ENCODE measurements around the gene ZSWIM8. TPM values are rescaled to one million over a fixed set of nuclear protein-coding genes. Genes with fewer than 3 reads are reported as not detected.
"Not testable (repeated sequence)": the region's sequence is repeated elsewhere in the genome, so short reads cannot be mapped to it uniquely, and the experiment has no call there.

ZSWIM8 gene, protein sequence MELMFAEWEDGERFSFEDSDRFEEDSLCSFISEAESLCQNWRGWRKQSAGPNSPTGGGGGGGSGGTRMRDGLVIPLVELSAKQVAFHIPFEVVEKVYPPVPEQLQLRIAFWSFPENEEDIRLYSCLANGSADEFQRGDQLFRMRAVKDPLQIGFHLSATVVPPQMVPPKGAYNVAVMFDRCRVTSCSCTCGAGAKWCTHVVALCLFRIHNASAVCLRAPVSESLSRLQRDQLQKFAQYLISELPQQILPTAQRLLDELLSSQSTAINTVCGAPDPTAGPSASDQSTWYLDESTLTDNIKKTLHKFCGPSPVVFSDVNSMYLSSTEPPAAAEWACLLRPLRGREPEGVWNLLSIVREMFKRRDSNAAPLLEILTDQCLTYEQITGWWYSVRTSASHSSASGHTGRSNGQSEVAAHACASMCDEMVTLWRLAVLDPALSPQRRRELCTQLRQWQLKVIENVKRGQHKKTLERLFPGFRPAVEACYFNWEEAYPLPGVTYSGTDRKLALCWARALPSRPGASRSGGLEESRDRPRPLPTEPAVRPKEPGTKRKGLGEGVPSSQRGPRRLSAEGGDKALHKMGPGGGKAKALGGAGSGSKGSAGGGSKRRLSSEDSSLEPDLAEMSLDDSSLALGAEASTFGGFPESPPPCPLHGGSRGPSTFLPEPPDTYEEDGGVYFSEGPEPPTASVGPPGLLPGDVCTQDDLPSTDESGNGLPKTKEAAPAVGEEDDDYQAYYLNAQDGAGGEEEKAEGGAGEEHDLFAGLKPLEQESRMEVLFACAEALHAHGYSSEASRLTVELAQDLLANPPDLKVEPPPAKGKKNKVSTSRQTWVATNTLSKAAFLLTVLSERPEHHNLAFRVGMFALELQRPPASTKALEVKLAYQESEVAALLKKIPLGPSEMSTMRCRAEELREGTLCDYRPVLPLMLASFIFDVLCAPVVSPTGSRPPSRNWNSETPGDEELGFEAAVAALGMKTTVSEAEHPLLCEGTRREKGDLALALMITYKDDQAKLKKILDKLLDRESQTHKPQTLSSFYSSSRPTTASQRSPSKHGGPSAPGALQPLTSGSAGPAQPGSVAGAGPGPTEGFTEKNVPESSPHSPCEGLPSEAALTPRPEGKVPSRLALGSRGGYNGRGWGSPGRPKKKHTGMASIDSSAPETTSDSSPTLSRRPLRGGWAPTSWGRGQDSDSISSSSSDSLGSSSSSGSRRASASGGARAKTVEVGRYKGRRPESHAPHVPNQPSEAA (N-terminal part only)
- 100 to 1,000 TPM in 1 of 2 donors, 10 to 100 TPM in 1; 56.7 to 118 TPM for total RNA-seq

DNA sequence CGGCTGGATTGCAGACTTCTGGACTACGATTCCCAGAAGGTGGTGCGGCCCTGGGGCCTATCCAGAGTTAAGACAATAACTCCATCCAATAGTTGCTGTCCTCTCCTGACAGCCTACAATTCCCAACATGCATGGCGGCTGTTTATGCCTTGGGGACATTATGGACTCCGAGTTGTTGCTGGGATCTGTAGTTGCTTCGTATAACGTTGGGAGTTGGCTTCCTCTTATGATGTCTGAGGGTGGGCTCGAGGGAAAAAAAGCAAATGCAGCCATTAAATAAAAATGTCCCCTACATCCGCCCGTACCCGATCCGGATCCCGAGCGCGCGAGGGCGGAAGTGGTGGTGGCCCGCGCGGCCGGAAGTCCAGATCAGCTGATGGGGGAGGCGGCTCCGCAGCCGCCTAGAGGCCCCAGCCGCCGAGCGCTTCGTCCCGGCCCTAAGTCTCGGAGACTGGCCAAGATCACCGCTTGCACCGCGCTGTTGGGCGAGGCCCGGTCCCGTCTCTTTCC is at the start of gene ZSWIM8:
ZSWIM8 (plus strand) TSS at position 396 of the 510 bp plus-strand sequence. CDS start 273 bp downstream, outside the sequence.
- ATAC-seq = peak; percentile 81 to 86
- peak within 1 kb of the TSS; percentile 79 to 97 for H3K27ac Mint-ChIP-seq
- no peaks in the 10 kb centered on the region for H3K9me3 Mint-ChIP-seq
- peak; percentile 74 to 77 for DNase-seq (ENCODE audit: low spot score in 2 of 2)
- peaks cover 24 to 34% of the 10 kb centered on the region in 2 donors for H3K36me3 Mint-ChIP-seq

DNA sequence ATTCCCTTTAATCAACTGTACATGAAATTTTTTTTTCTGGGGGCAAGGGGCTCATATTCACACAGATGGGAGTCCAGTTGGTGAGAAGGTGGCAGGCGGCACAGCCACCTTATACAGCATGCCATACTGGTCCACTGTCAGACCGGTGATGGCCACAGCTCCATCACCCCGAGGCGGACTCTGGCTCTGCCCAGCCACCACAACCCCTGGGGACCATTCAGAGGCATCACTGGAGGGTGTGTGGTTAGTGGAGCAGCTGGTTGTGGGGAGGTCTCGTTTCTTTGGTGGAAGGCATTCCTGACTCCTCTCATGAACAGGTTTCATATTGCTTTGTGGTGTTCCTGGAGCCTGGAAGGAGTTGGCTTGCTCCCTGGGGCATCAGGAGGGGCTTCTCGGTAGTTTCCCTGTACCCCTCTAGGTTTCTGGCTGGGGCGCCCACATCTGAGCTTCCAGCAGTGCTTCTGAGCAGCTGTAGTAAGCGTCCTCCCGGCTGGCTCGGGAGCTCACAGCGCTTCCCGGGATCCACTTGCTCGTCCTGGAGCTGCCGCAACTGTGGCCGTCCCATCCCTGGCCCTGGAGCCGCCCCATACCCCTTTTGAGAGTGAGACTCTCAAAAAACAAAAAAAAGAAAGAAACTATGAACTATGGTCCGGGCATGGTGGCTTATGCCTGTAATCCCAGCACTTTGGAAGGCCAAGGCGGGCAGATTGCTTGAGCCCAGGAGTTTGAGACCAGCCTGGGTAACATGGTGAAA is 44.7 kb upstream of the ZSWIM8 start:
- H3K36me3 Mint-ChIP-seq = peaks cover 17% of the 10 kb centered on the region in 2 donors
- H3K27ac Mint-ChIP-seq = peak overlapping the region in 1 of 2 donors; percentile 91
- not testable (repeated sequence) for ATAC-seq; DNase-seq (ENCODE audit: low spot score in 2 of 2); H3K9me3 Mint-ChIP-seq

DNA sequence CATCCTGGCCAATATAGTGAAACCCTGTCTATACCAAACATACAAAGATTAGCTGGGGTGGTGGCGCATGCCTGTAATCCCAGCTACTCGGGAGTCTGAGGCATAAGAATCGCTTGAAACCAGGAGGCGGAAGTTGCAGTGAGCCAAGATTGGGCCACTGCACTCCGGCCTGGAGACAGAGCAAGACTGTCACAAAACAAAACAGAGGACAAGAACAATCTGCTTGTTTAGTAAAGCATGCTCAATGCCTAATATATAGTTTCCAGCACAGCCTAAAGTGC is 43.0 kb upstream of the ZSWIM8 start:
- DNase-seq (ENCODE audit: low spot score in 2 of 2) (no peak), ATAC-seq (no peak)
- H3K36me3 Mint-ChIP-seq = peaks cover 17% of the 10 kb centered on the region in 2 donors
- no peaks in the 10 kb centered on the region for H3K9me3 Mint-ChIP-seq
- peak overlapping the region in 1 of 2 donors; percentile 98 for H3K27ac Mint-ChIP-seq

DNA sequence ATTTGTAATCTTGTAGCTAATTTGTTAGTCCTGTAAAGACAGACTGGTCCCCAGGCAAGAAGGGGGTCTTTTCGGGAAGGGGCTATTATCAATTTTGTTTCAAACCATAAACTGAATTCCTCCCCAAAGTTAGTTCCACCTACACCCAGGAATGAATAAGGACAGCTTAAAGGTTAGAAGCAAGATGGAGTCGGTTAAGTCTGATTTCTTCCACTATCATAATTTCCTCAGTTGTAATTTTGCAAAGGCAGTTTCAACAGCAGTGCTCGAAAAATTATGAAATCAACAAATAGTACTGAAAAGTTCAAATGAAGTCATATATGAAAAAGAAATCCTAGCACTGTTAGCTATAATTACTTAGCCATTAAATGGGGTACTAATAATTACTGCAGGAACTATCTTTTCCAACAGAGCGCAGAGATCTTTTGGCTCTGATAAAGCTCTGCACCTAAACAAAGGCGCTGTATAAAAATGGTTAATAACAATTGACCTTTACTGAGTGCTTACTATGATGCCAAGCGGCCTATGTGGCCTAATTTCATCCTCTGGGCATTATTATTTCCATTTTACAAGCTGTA is 42.0 kb upstream of the ZSWIM8 start:
- peak overlapping the region; percentile 98 to 100 for H3K27ac Mint-ChIP-seq
- peaks cover 17% of the 10 kb centered on the region in 2 donors for H3K36me3 Mint-ChIP-seq
- DNase-seq (ENCODE audit: low spot score in 2 of 2) (no peak), ATAC-seq (no peak)
- H3K9me3 Mint-ChIP-seq = no peaks in the 10 kb centered on the region

DNA sequence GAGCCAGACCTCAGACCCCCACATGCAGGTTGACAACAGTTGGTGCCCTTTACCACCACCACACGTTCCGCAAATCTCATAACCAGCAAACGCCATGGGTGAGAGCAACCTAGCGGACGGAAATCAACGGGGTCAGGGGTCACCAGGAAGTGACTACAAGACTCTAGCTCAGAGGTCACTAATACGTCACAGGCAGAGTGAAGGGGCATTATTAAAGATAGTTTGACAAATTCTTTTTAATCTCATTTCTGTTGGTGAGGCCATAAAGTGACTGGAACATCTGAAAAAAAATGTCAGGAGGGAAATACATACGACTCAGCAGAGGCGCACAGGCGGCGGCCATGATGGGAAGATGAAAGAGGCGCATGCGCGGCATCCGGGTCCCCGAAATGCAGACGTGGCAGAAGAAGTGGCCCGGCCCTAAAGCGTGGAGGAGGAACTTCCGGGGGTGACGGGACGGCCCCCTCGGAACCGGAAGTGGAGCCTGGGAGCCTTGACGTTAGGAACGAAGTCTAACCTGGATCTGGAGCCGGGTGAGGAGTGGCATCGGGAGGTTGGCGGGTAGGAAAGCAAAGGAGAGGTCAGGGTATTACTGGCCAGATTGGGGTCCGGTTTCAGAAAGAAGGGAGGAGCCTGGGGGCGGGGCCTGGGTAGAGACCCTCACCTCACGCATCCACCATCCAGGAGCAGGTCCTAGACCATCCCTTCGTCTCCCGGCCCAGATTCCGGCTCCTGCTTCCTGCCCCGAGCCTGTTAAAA is 41.3 kb upstream of the ZSWIM8 start, which contains the start of gene SEC24C:
SEC24C (plus strand) TSS at position 468 of the 759 bp plus-strand sequence. CDS start 2,461 bp downstream, outside the sequence.
- DNase-seq (ENCODE audit: low spot score in 2 of 2) = peak; percentile 92 to 95
- peaks cover 17 to 21% of the 10 kb centered on the region in 2 donors for H3K36me3 Mint-ChIP-seq
- no peaks in the 10 kb centered on the region for H3K9me3 Mint-ChIP-seq
- peak within 1 kb of the TSS; percentile 98 to 100 for H3K27ac Mint-ChIP-seq
- ATAC-seq = peak; percentile 93 to 94

DNA sequence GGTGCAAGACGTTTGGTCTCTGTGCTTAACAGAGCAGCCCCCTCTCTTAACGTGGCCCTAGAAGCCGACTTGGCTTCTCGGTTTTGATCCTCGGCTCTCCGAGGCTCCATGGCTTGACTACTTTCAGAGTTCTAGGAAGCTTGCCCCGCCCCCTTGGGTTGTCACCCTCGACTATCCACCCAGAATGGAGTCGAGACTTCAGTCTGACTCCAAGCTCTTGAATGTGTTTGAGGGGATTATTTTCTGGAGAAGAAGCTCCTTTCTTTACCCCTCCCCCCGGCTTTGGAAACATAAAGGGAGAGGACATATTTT is 40.8 kb upstream of the ZSWIM8 start:
- ATAC-seq (peak; percentile 34 to 45), DNase-seq (ENCODE audit: low spot score in 2 of 2) (peak in 1 of 2 donors; percentile 65)
- Mint-ChIP-seq H3K36me3 (peaks cover 17 to 22% of the 10 kb centered on the region in 2 donors), H3K27ac (peak overlapping the region; percentile 98 to 100), H3K9me3 (no peaks in the 10 kb centered on the region)

DNA sequence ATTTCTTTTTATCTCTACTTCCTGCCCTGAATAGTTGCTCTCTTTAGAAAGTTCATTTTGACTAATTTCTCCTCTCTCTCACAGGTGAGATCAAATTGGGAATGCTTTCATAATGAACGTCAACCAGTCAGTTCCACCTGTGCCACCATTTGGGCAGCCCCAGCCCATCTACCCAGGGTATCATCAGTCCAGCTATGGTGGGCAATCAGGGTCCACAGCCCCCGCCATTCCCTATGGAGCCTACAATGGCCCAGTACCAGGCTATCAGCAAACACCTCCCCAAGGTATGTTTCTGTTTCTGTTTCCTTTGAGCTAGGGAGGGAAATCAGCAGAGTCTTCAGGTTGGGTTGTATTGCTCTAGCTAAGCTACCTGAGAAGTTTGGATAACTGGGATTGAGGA is 38.7 kb upstream of the ZSWIM8 start:
- DNase-seq (ENCODE audit: low spot score in 2 of 2) = no peak
- Mint-ChIP-seq H3K9me3 (no peaks in the 10 kb centered on the region), H3K36me3 (peaks cover 21 to 27% of the 10 kb centered on the region in 2 donors), H3K27ac (no peak overlapping the region)
- no peak for ATAC-seq

DNA sequence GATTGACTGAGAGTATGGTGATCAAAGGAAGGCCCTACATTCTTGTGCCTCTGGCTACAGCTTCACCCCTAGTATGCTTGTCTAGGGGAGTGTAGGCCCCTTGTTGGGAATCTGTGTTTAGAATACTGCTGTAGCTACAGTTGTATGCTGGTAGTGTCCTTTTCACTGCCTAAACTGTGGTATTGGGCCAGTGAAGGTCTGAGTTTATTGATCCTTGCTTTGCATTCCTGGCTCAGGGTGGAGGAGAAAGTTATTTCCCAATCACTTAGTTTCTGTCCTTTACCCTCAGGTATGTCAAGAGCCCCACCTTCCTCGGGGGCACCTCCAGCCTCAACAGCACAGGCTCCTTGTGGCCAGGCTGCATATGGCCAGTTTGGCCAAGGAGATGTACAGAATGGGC is 34.6 kb upstream of the ZSWIM8 start:
- no peak for ATAC-seq

DNA sequence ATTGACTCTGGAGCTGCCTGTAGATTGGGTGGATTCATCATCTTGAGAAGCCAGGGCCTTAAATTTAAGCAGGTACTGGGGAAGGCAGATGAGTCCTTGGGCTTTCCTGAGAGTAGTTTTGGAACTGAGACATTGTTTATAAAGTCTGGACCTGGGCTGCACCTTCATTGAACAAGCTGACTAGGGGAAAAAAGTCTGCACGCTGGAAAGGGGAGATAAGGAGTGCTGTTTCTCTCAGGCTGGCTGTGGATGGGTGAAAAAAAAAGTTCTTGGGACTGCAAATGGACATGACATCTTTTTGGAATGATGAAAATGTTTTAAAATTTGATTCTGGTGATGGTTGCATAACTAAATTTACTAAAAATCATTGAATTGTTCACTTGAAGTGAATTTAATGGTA is 29.2 kb upstream of the ZSWIM8 start:
- peak overlapping the region in 1 of 2 donors; percentile 61 for H3K27ac Mint-ChIP-seq
- no peak for DNase-seq (ENCODE audit: low spot score in 2 of 2)
- H3K36me3 Mint-ChIP-seq = peaks cover 13 to 28% of the 10 kb centered on the region in 2 donors
- ATAC-seq = no peak
- no peaks in the 10 kb centered on the region for H3K9me3 Mint-ChIP-seq

More for the DNA sequence above, 34.6 kb upstream of the ZSWIM8 start:
- Mint-ChIP-seq H3K9me3 (no peaks in the 10 kb centered on the region), H3K36me3 (peaks cover 13 to 21% of the 10 kb centered on the region in 2 donors), H3K27ac (no peak overlapping the region)
- no peak for DNase-seq (ENCODE audit: low spot score in 2 of 2)

DNA sequence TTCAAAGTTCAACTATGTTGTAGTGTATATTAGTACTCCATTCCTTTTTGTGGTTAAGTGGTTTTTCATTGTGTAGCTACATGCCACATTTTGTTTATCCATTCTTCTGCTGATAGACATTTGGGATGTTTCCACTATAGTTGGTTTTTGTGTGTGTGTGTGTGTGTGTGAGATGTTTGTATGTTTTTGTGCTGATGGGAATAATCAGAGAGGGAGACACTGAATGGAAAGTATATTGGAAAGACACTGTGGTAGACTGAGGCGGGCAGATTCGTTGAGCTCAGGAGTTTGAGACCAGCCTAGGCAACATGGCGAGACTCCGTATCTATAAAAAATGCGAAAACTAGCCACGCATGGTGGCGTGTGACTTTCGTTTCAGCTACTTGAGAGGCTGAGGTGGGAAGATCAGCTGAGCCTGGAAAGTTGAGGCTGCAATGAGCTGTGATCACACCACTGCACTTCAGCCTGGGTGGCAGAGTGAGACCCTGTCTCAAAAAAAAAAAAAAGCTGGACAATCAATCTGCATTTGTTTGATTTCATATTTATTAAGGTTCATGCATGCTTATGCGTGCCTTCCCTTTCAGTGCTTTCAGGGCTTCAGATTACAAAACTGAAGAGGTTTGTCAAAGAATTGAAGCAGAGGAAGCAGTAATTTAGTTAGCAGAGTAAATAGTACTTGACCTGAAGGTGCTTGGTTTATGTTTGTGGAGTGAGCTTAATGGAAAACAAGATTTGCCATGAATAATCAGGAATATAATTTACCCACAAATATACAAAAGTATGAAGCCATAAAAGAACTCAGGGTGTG is 26.5 kb upstream of the ZSWIM8 start:
- peak overlapping the region; percentile 20 to 94 for H3K27ac Mint-ChIP-seq
- DNase-seq (ENCODE audit: low spot score in 2 of 2) (no peak), ATAC-seq (no peak)
- H3K9me3 Mint-ChIP-seq = no peaks in the 10 kb centered on the region
- peaks cover 0 to 21% of the 10 kb centered on the region in 2 donors for H3K36me3 Mint-ChIP-seq

DNA sequence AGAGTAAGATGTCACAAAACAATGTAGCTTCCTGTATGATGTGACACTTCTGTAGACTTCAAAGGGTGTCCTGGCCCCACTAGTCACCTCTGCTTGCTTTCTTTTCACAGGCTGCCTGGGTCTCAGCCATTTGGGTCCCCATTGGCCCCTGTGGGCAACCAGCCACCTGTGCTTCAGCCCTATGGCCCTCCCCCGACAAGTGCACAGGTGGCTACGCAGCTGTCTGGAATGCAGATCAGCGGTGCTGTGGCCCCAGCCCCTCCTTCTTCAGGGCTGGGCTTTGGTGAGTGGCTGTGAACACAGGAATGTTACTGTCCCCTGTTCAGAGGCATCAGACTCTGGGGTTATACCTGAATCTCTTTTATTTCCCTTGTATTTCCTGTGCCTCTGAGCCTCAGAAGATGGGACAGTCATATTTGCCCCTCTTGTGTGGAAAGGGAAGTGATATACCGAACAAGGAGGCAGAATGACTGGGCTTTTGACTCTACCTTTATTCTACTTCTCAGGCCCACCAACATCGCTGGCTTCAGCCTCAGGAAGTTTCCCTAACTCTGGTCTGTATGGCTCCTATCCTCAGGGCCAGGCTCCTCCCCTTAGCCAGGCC is 25.8 kb upstream of the ZSWIM8 start:
- Mint-ChIP-seq H3K27ac (peak overlapping the region; percentile 20 to 94), H3K36me3 (peaks cover 0 to 23% of the 10 kb centered on the region in 2 donors), H3K9me3 (no peaks in the 10 kb centered on the region)
- ATAC-seq (peak; percentile 59 to 77), DNase-seq (ENCODE audit: low spot score in 2 of 2) (peak in 1 of 2 donors; percentile 31)

DNA sequence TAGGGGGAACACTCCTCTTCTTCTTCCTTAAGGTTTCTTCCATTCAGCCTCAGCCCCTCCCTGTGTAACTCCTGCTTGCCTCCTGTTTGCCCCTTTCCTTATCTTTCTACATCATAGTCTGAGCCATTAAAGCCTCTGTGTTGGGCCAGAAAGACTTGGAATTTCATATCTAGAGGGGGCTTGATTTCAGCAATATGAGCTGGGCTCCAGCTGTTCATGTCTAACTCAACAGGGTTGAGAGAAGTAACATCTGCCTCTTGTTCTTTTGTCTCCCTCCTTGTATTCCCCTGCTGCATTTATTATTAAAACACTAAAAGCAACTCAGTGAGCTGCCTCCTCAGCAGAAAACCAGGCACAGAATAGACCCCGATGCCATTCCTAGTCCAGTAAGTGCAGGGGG is 23.6 kb upstream of the ZSWIM8 start:
- DNase-seq (ENCODE audit: low spot score in 2 of 2) = no peak
- Mint-ChIP-seq H3K36me3 (peaks cover 11 to 44% of the 10 kb centered on the region in 2 donors), H3K9me3 (no peaks in the 10 kb centered on the region), H3K27ac (peak overlapping the region in 1 of 2 donors; percentile 33)
- no peak for ATAC-seq

DNA sequence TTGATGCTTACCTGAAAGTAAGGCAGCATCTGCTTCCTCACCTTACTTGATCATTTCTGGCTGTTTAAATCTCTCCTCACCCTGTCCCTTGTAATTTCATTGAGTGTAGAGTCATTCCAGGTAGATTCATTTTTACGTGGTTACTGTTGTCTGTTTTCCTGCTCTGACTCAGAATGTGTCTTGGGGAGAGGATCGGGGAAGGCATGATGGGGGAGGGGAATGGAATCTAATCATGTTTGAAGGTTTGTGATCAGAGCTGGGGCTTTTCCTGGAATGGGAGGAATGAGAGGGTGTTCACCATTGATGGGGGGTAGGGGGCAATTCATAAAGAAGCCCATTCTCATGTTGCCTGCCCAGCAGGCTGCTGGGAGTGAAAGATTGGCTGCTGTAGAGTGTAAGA is 22.5 kb upstream of the ZSWIM8 start:
- Mint-ChIP-seq H3K36me3 (peaks cover 11 to 49% of the 10 kb centered on the region in 2 donors), H3K27ac (peak overlapping the region; percentile 33 to 76), H3K9me3 (no peaks in the 10 kb centered on the region)
- peak; percentile 60 to 72 for ATAC-seq
- DNase-seq (ENCODE audit: low spot score in 2 of 2) = no peak

DNA sequence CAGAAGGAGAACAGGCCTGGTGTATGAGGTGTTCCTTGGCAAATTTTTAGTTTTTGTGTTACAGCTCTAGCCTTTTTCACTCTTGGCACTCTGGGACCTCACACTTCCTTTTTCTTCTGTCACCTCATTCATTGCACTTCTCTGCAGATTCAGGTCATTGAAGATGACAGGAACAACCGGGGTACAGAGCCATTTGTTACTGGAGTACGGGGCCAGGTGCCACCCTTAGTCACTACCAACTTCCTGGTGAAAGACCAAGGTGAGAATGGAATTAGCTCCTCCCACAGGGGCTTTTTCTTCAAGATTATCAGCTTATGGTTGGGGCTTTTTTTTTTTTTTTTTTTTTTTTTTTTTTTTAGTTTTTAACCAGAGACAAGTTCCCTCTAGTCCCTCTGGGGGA is 22.1 kb upstream of the ZSWIM8 start:
- DNase-seq (ENCODE audit: low spot score in 2 of 2) (no peak), ATAC-seq (peak; percentile 7 to 31)
- no peaks in the 10 kb centered on the region for H3K9me3 Mint-ChIP-seq
- peak overlapping the region; percentile 36 to 76 for H3K27ac Mint-ChIP-seq
- H3K36me3 Mint-ChIP-seq = peaks cover 11 to 52% of the 10 kb centered on the region in 2 donors

Measured in activated naive CD4-positive, alpha-beta T cell treated with anti-CD3 and anti-CD28 coated beads, Interleukin-2, amount 50 U/mL, for 72 hours (primary cell).